CD4-positive, alpha-beta T cell treated with Interleukin-6 at 100 ng/mL for 8 hours (primary cell): ENCODE data around the gene GAGE12F.
"Not testable (repeated sequence)": the region's sequence is repeated elsewhere in the genome, so short reads cannot be mapped to it uniquely, and the experiment has no call there.

Experiments
- DNase-seq: peaks from one replicate; pipeline ENCODE4 v3.0.0-alpha.2; 2020; ENCODE audit warnings: mixed read lengths, low spot score

GAGE12F gene

GRCh38 chrX:49560542-49560941, at the start of gene GAGE12F:
Gene GAGE12F (plus strand): TSS chrX:49560842. CDS start chrX:49561997, 1,155 bp downstream.
- not testable (repeated sequence) for DNase-seq

DNA sequence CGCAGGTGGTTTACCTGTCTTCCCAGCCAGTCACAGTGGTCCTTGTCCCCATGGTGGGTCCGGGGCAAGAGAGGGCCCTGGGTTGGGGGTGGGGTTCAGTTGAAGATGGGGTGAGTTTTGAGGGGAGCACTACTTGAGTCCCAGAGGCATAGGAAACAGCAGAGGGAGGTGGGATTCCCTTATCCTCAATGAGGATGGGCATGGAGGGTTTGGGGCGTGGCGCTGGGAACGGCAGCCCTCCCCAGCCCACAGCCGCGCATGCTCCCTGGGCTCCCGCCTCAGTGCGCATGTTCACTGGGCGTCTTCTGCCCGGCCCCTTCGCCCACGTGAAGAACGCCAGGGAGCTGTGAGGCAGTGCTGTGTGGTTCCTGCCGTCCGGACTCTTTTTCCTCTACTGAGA, 28.8 kb upstream of the GAGE12F start, which contains the start of gene GAGE12C:
Gene GAGE12C (plus strand): TSS at position 301 of the 400 bp plus-strand sequence. CDS start 1,155 bp downstream, outside the sequence.
- not testable (repeated sequence) for DNase-seq

DNA sequence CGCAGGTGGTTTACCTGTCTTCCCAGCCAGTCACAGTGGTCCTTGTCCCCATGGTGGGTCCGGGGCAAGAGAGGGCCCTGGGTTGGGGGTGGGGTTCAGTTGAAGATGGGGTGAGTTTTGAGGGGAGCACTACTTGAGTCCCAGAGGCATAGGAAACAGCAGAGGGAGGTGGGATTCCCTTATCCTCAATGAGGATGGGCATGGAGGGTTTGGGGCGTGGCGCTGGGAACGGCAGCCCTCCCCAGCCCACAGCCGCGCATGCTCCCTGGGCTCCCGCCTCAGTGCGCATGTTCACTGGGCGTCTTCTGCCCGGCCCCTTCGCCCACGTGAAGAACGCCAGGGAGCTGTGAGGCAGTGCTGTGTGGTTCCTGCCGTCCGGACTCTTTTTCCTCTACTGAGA, 19.2 kb upstream of the GAGE12F start, which contains the start of gene GAGE12D:
Gene GAGE12D (plus strand): TSS at position 301 of the 400 bp plus-strand sequence. CDS start 1,155 bp downstream, outside the sequence.
- DNase-seq, result not testable (repeated sequence)

GRCh38 chrX:49550989-49551388, 9.7 kb upstream of the GAGE12F start, which contains the start of gene GAGE12E:
Gene GAGE12E (plus strand): TSS chrX:49551289. CDS start chrX:49552444, 1,155 bp downstream.
- not testable (repeated sequence) for DNase-seq

- DNase-seq, result not testable (repeated sequence)
Measured at GRCh38 chrX:49568728-49569127, 8.1 kb downstream of the GAGE12F start.

DNA sequence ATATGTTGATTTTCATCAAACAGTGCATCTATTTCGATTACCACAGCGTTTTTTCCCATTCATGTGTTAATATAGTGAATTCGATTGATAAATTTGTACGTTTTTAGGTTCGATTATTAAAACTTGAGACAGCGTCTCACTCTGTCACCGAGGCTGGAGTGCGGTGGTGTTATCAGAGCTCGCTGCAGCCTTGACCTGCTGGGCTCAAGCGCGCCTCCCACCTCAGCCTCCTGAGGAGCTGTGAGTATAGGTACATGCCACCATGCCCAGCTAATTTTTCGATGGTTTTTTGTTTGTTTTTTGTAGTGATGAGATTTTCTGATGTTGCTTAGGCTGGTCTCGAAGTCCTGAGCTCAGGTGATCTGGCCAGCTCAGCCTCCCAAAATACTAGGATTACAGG, 8.5 kb downstream of the GAGE12F start:
- DNase-seq, result not testable (repeated sequence)

- DNase-seq, result not testable (repeated sequence)
Measured at GRCh38 chrX:49570100-49570499, 9.5 kb downstream of the GAGE12F start, which contains the start of gene GAGE12G. Gene GAGE12G (plus strand): TSS chrX:49570400. CDS start chrX:49571555, 1,155 bp downstream.

GRCh38 chrX:49579649-49580048, 19.0 kb downstream of the GAGE12F start, which contains the start of gene GAGE12H:
Gene GAGE12H (plus strand): TSS chrX:49579949. CDS start chrX:49581104, 1,155 bp downstream.
- DNase-seq, result not testable (repeated sequence)

DNA sequence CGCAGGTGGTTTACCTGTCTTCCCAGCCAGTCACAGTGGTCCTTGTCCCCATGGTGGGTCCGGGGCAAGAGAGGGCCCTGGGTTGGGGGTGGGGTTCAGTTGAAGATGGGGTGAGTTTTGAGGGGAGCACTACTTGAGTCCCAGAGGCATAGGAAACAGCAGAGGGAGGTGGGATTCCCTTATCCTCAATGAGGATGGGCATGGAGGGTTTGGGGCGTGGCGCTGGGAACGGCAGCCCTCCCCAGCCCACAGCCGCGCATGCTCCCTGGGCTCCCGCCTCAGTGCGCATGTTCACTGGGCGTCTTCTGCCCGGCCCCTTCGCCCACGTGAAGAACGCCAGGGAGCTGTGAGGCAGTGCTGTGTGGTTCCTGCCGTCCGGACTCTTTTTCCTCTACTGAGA, 28.6 kb downstream of the GAGE12F start, which contains the start of gene GAGE2A:
Gene GAGE2A (plus strand): TSS at position 301 of the 400 bp plus-strand sequence. CDS start 1,155 bp downstream, outside the sequence.
- DNase-seq, result not testable (repeated sequence)

GRCh38 chrX:49589769-49590478, 29.3 kb downstream of the GAGE12F start:
- DNase-seq, result not testable (repeated sequence)

GRCh38 chrX:49590488-49590887, 29.8 kb downstream of the GAGE12F start:
- DNase-seq, result not testable (repeated sequence)

GRCh38 chrX:49598720-49599119, 38.1 kb downstream of the GAGE12F start, which contains the start of gene GAGE1:
Gene GAGE1 (plus strand): TSS chrX:49599020. CDS start chrX:49600175, 1,155 bp downstream.
- not testable (repeated sequence) for DNase-seq

- DNase-seq, result no peak
Measured at GRCh38 chrX:49610718-49611310, 50.2 kb downstream of the GAGE12F start.
